Liver (tissue), 9 donors: Measurements from ENCODE around the gene FIBCD1. TPM values are rescaled to one million over a fixed set of nuclear protein-coding genes. Genes with fewer than 3 reads are reported as not detected.

Source experiments
- DNase-seq: peaks from one replicate; pipeline ENCODE4 v3.0.0-alpha.2; 2017; ENCODE audit warnings: low spot score
- H3K27ac ChIP-seq, 2 donors: one replicate each; pipeline ENCODE4 v1.7.0; 2013; ENCODE audit warnings: inconsistent platforms in 2 of 2, low read length in 2 of 2, control low read depth in 1 of 2, low read depth in 1 of 2, mild to moderate bottlenecking in 1 of 2
- H3K27me3 ChIP-seq, 4 donors: one replicate each; pipeline versions ENCODE4 v1.6.1 to v1.7.0; 2013; ENCODE audit warnings: low read length in 3 of 4, inconsistent platforms in 1 of 4, mild to moderate bottlenecking in 1 of 4, moderate library complexity in 1 of 4; ENCODE audit not compliant: control insufficient read depth in 4 of 4, insufficient read depth in 4 of 4
- H3K36me3 ChIP-seq, 4 donors: one replicate each; pipeline versions ENCODE4 v1.6.1 to v1.7.0; 2013; ENCODE audit warnings: low read length in 3 of 4, mild to moderate bottlenecking in 3 of 4, low read depth in 1 of 4, moderate library complexity in 1 of 4; ENCODE audit not compliant: control insufficient read depth in 4 of 4, insufficient read depth in 3 of 4
- H3K4me1 ChIP-seq, 4 donors: one replicate each; pipeline versions ENCODE4 v1.6.1 to v1.7.0; 2013; ENCODE audit warnings: low read length in 3 of 4, mild to moderate bottlenecking in 3 of 4, moderate library complexity in 1 of 4; ENCODE audit not compliant: control insufficient read depth in 4 of 4, insufficient read depth in 4 of 4
- H3K4me3 ChIP-seq, 3 donors: one replicate each; pipeline versions ENCODE4 v1.6.1 to v1.7.0; 2013; ENCODE audit warnings: low read length in 3 of 3, control low read depth in 1 of 3, low read depth in 1 of 3, mild to moderate bottlenecking in 1 of 3
- H3K9ac ChIP-seq, 2 donors: one replicate each; pipeline ENCODE4 v1.7.0; 2013; ENCODE audit warnings: low read length in 2 of 2, mild to moderate bottlenecking in 2 of 2, moderate library complexity in 2 of 2, control low read depth in 1 of 2, low read depth in 1 of 2
- H3K9me3 ChIP-seq, 4 donors: one replicate each; pipeline versions ENCODE4 v1.6.1 to v1.7.0; 2013; ENCODE audit warnings: low read length in 3 of 4; ENCODE audit not compliant: control insufficient read depth in 4 of 4
- ATF3 ChIP-seq: IDR thresholded peaks from 2 replicates; pipeline ENCODE4 v1.6.1; 2016; ENCODE audit warnings: antibody characterized with exemption
- CTCF ChIP-seq: fragments of 150-350 bp; IDR thresholded peaks from 2 replicates; pipeline ENCODE4 v1.5.1; 2017; ENCODE audit warnings: improper control_type of control experiment, low read depth, low read length; ENCODE audit not compliant: missing input control
- FOXA1 ChIP-seq: IDR thresholded peaks from 2 replicates; pipeline ENCODE4 v1.6.1; 2016; ENCODE audit warnings: antibody characterized with exemption
- FOXA2 ChIP-seq: IDR thresholded peaks from 2 replicates; pipeline ENCODE4 v1.6.1; 2016; ENCODE audit warnings: antibody characterized with exemption
- HNF4A ChIP-seq, 2 donors: conservative IDR thresholded peaks; 2 replicates each; pipeline ENCODE4 v1.6.1; 2016; ENCODE audit warnings: antibody characterized with exemption in 2 of 2, mild to moderate bottlenecking in 2 of 2
- HNF4G ChIP-seq: IDR thresholded peaks from 2 replicates; pipeline ENCODE4 v1.6.1; 2016; ENCODE audit warnings: antibody characterized with exemption
- JUND ChIP-seq, 2 donors: IDR thresholded peaks; 2 replicates each; pipeline ENCODE4 v1.6.1; 2016; ENCODE audit warnings: antibody characterized with exemption in 2 of 2
- NR2F2 ChIP-seq: IDR thresholded peaks from 2 replicates; pipeline ENCODE4 v1.6.1; 2016; ENCODE audit warnings: antibody characterized with exemption
- RAD21 ChIP-seq, 2 donors: IDR thresholded peaks; 2 replicates each; pipeline ENCODE4 v1.6.1; 2016; ENCODE audit warnings: antibody characterized with exemption in 2 of 2, mild to moderate bottlenecking in 2 of 2
- RXRA ChIP-seq, 2 donors: IDR thresholded peaks; 2 replicates each; pipeline ENCODE4 v1.6.1; 2017 to 2018; ENCODE audit warnings: antibody characterized with exemption in 2 of 2, mild to moderate bottlenecking in 1 of 2
- SP1 ChIP-seq: IDR thresholded peaks from 2 replicates; pipeline ENCODE4 v1.6.1; 2018; ENCODE audit warnings: antibody characterized with exemption, mild to moderate bottlenecking
- YY1 ChIP-seq: IDR thresholded peaks from 2 replicates; pipeline ENCODE4 v1.6.1; 2016; ENCODE audit warnings: antibody characterized with exemption, mild to moderate bottlenecking
- WGBS: extraction: QIAGEN DNeasy Blood & Tissue Kit; methylation state at CpG from one replicate; pipeline ENCODE4 v1.1.7; 2013; 5-methylcytosine and 5-hydroxymethylcytosine counted together
- polyA plus RNA-seq, 2 donors: library from polyadenylated mRNA; stranded (reverse) in 1 of 2; unstranded in 1 of 2; fragments of 200-250 nt in 1 of 2; fragments of >200 nt in 1 of 2; fragmentation: Nextera tagmentation in 1 of 2; extraction: Ambion mirVana in 1 of 2; gene quantifications; one replicate each; pipeline versions ENCODE4 v1.2.1 to v1.2.3, GENCODE V29; 2013 to 2015
- total RNA-seq, 2 donors: library from RNA; depleted of rRNA; stranded (reverse); fragments of >200 nt; gene quantifications; one replicate each; pipeline ENCODE4 v1.2.3, GENCODE V29; 2014
- donor health status: healthy.
- donor health status: healthy.
- donor health status: healthy.
- donor health status: healthy.
- donor health status: healthy.

Gene FIBCD1
- total and polyA plus RNA-seq, 4 donors: not detected

GRCh38 chr9:130861372-130862180 lies 77.5 kb downstream of the FIBCD1 start:
- Histone ChIP-seq H3K27me3 (no peaks in the 10 kb centered on the region), H3K9ac (no peak overlapping the region), H3K36me3 (peaks cover 1 to 10% (median 4%) of the 10 kb centered on the region in 4 donors), H3K9me3 (no peaks in the 10 kb centered on the region), H3K4me3 (no peak overlapping the region), H3K4me1 (peaks cover 0 to 5% (median 0%) of the 10 kb centered on the region in 4 donors), H3K27ac (peak overlapping the region in 1 of 2 donors; percentile 16)
- 84% methylated on average over 8 of the region's 8 CpGs for WGBS
- DNase-seq: no peak
- no peak for TF ChIP-seq SP1
- TF ChIP-seq HNF4G: no peak
- no peak for TF ChIP-seq RXRA (IDR thresholded peaks at IDR 0.05)
- TF ChIP-seq HNF4A (conservative IDR thresholded peaks at IDR 0.05): no peak
- no peak for TF ChIP-seq FOXA1
- TF ChIP-seq JUND (IDR thresholded peaks at IDR 0.05): no peak
- TF ChIP-seq NR2F2: no peak
- no peak for TF ChIP-seq FOXA2
- TF ChIP-seq ATF3: no peak
- TF ChIP-seq YY1: no peak

- Histone ChIP-seq H3K9ac (peak overlapping the region in 1 of 2 donors; percentile 33), H3K27me3 (no peaks in the 10 kb centered on the region), H3K4me1 (peaks cover 0 to 5% (median 0%) of the 10 kb centered on the region in 4 donors), H3K27ac (peak overlapping the region in 1 of 2 donors; percentile 16), H3K9me3 (no peaks in the 10 kb centered on the region), H3K4me3 (no peak overlapping the region), H3K36me3 (peaks cover 1 to 12% (median 7%) of the 10 kb centered on the region in 4 donors)
- TF ChIP-seq RXRA (IDR thresholded peaks at IDR 0.05) (peak in 1 of 2 donors; percentile 61), JUND (IDR thresholded peaks at IDR 0.05) (peak; percentile 46 to 61), RAD21 (IDR thresholded peaks at IDR 0.05) (peak; percentile 49 to 51), HNF4A (conservative IDR thresholded peaks at IDR 0.05) (no peak), CTCF (no peak)
- no peak for DNase-seq
- whole genome bisulfite sequencing: 80% methylated on average over 28 of the region's 28 CpGs
These were observed 78.4 kb downstream of the FIBCD1 start for GRCh38 chr9:130860458-130861316.
